Gastroesophageal sphincter (tissue), 4 donors: ENCODE results near the gene ATXN3. TPM values are rescaled to one million over a fixed set of nuclear protein-coding genes. Genes with fewer than 3 reads are reported as not detected.
A peak's percentile ranks its signal among the peaks of the same experiment; 100 is the strongest.

Experiments
- ATAC-seq: fragments of 150-250 bp; one replicate; pipeline ENCODE4 v1.9.1; 2016; ENCODE audit warnings: mild to moderate bottlenecking, moderate library complexity
- H3K27ac ChIP-seq, 4 donors: fragments of 200-600 bp; sonication (generic) in 3 of 4; 1 replicate in 3 of 4; 2 replicates in 1 of 4; pipeline ENCODE4 v1.5.1; 2016 to 2019
- H3K27me3 ChIP-seq: fragments of 200-600 bp; sonication (generic); one replicate; pipeline ENCODE4 v1.5.1; 2019
- H3K36me3 ChIP-seq, 2 donors: fragments of 200-600 bp; sonication (generic); one replicate each; pipeline ENCODE4 v1.5.1; 2019; ENCODE audit warnings: control low read depth in 1 of 2
- H3K4me1 ChIP-seq, 3 donors: fragments of 200-600 bp; sonication (generic); 1 replicate in 2 of 3; 2 replicates in 1 of 3; pipeline ENCODE4 v1.5.1; 2016 to 2019; ENCODE audit warnings: control low read depth in 2 of 3
- H3K4me3 ChIP-seq, 2 donors: fragments of 200-600 bp; sonication (generic); one replicate each; pipeline ENCODE4 v1.5.1; 2019; ENCODE audit warnings: mild to moderate bottlenecking in 1 of 2, moderate library complexity in 1 of 2
- H3K9me3 ChIP-seq, 3 donors: fragments of 200-600 bp; sonication (generic); one replicate each; pipeline ENCODE4 v1.5.1; 2017 to 2019; ENCODE audit warnings: control low read depth in 2 of 3
- CTCF ChIP-seq, 4 experiments: fragments of 200-600 bp in 2 of 4; fragments of 450-650 bp in 2 of 4; sonication (generic) in 1 of 4; IDR thresholded peaks; one replicate each; pipeline ENCODE4 v1.5.1; 2017 to 2019; ENCODE audit warnings: antibody characterized with exemption in 4 of 4, mild to moderate bottlenecking in 2 of 4, moderate library complexity in 2 of 4
- EP300 ChIP-seq: sonication (generic); formaldehyde crosslinking; IDR thresholded peaks from one replicate; pipeline ENCODE4 v1.6.1; 2017; ENCODE audit warnings: antibody characterized with exemption, mild to moderate bottlenecking
- POLR2A ChIP-seq, 2 donors: fragments of 450-650 bp; IDR thresholded peaks; one replicate each; pipeline ENCODE4 v1.6.1; 2017; ENCODE audit warnings: antibody characterized with exemption in 2 of 2, mild to moderate bottlenecking in 2 of 2, moderate library complexity in 1 of 2
- POLR2AphosphoS5 ChIP-seq: sonication (generic); formaldehyde crosslinking; IDR thresholded peaks from one replicate; pipeline ENCODE4 v1.6.1; 2017; ENCODE audit warnings: antibody characterized with exemption
- WGBS, 2 donors: methylation state at CpG; one replicate each; pipeline ENCODE4 v1.1.5; 2018; ENCODE audit warnings: low coverage in 1 of 2; 5-methylcytosine and 5-hydroxymethylcytosine counted together
- total RNA-seq, 4 donors: library from RNA; depleted of rRNA; stranded (reverse); fragments of >200 nt; gene quantifications; one replicate each; pipeline ENCODE4 v1.1.0, GENCODE V29; 2016

ATXN3 gene
- total RNA-seq, 4 donors from 2014 or later = 43.1 to 63.0 (median 54.1) TPM

DNA sequence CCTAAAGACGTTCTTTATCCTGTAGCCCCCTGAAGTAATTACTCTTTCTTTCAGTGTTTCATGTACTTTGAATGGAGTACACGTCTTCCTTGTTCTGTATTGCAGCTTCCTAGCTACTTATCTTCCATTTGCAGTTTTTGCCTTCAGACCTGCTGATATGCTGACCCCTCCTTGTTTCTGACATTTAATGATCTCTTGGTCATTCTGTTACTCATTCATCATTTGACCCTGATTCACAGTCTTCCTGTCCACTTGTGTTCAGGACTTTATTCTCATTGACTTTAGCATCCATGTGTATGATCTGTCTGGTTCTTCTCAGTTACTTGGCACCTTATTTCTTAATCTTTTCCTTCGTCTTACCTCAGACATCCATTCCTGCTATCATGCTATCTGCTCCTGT lies 37.6 kb upstream of the ATXN3 start:
- H3K4me3 ChIP-seq = no peak overlapping the region
- H3K27me3 ChIP-seq = no peaks in the 10 kb centered on the region
- no peaks in the 10 kb centered on the region for H3K4me1 ChIP-seq
- H3K9me3 ChIP-seq = no peaks in the 10 kb centered on the region
- peaks cover 12 to 100% of the 10 kb centered on the region in 2 donors for H3K36me3 ChIP-seq
- ATAC-seq = no peak
- TF ChIP-seq POLR2A (IDR thresholded peaks at IDR 0.05) (no peak), CTCF (IDR thresholded peaks at IDR 0.05) (no peak), EP300 (no peak), POLR2AphosphoS5 (no peak)
- H3K27ac ChIP-seq = no peak overlapping the region
- WGBS, 2 donors = 55 to 73% methylated on average over 2 to 3 of the region's 3 CpGs

DNA sequence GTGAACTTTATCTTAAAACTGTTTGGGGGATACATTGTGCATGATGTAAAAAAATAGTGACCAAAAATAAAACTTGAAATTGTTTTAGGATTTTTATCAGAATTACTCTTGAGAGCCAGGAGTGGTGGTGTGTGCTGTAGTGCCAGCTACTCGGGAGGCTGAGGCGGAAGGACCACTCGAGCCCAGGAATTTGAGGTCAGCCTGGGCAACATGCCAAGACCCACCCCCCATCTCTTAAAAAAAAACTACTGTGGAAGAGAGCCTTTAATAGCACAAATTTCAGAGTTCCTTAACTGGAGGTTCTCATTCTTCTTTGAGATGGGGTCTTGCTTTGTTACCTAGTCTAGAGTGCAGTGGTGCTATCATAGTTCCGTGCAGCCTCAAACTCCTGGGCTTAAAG lies 36.9 kb upstream of the ATXN3 start:
- H3K27me3 ChIP-seq = no peaks in the 10 kb centered on the region
- no peak overlapping the region for H3K4me3 ChIP-seq
- 59 to 65% methylated on average over 4 of the region's 4 CpGs for WGBS, 2 donors
- H3K9me3 ChIP-seq = no peaks in the 10 kb centered on the region
- no peak for ATAC-seq
- no peak overlapping the region for H3K27ac ChIP-seq
- TF ChIP-seq POLR2A (IDR thresholded peaks at IDR 0.05) (no peak), CTCF (IDR thresholded peaks at IDR 0.05) (no peak), EP300 (no peak), POLR2AphosphoS5 (no peak)
- peaks cover 12 to 100% of the 10 kb centered on the region in 2 donors for H3K36me3 ChIP-seq
- no peaks in the 10 kb centered on the region for H3K4me1 ChIP-seq

GRCh38 chr14:92135269-92135668 lies 28.9 kb upstream of the ATXN3 start:
- Histone ChIP-seq H3K36me3 (peaks cover 0 to 99% of the 10 kb centered on the region in 2 donors), H3K27me3 (no peaks in the 10 kb centered on the region), H3K27ac (no peak overlapping the region), H3K4me3 (no peak overlapping the region), H3K9me3 (no peaks in the 10 kb centered on the region), H3K4me1 (no peaks in the 10 kb centered on the region)
- WGBS, 2 donors = 20 to 58% methylated on average over 1 of the region's 1 CpG
- TF ChIP-seq POLR2A (IDR thresholded peaks at IDR 0.05) (no peak), CTCF (IDR thresholded peaks at IDR 0.05) (peak; percentile 7 to 38 (median 34))
- no peak for ATAC-seq

GRCh38 chr14:92134456-92134855 lies 28.1 kb upstream of the ATXN3 start:
- Histone ChIP-seq H3K36me3 (peaks cover 0 to 98% of the 10 kb centered on the region in 2 donors), H3K4me1 (no peaks in the 10 kb centered on the region), H3K4me3 (no peak overlapping the region), H3K27ac (no peak overlapping the region), H3K9me3 (no peaks in the 10 kb centered on the region), H3K27me3 (no peaks in the 10 kb centered on the region)
- 53 to 87% methylated on average over 1 of the region's 1 CpG for WGBS, 2 donors
- no peak for ATAC-seq
- TF ChIP-seq EP300 (no peak), CTCF (IDR thresholded peaks at IDR 0.05) (no peak), POLR2A (IDR thresholded peaks at IDR 0.05) (no peak), POLR2AphosphoS5 (no peak)

DNA sequence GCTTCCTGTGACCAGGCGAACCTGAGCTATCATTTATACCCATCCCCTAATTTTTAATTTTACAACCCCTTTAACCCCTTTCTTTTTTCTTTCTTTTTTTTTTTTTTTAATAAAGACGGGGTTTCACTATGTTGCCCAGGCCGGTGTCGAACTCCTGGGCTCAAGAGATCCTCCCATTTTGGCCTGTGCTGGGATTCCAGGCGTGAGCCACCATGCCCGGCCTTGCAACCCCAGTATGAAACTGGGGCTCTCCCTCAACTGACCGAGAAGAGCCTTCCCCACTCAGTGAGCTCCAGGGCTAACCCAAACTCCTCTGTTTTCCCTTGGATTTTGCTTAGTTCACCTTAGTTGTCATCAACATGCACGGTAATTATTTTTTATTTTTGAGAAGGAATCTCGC lies 16.4 kb upstream of the ATXN3 start:
- Histone ChIP-seq H3K4me3 (peak overlapping the region; percentile 81 to 84), H3K36me3 (peaks cover 0 to 27% of the 10 kb centered on the region in 2 donors), H3K4me1 (peaks cover 0 to 74% (median 11%) of the 10 kb centered on the region in 3 donors), H3K27me3 (no peaks in the 10 kb centered on the region), H3K27ac (peak overlapping the region; percentile 91 to 97 (median 94)), H3K9me3 (no peaks in the 10 kb centered on the region)
- TF ChIP-seq EP300 = no peak
- TF ChIP-seq POLR2AphosphoS5 = no peak
- TF ChIP-seq POLR2A (IDR thresholded peaks at IDR 0.05) = no peak
- TF ChIP-seq CTCF (IDR thresholded peaks at IDR 0.05) = no peak
- 31 to 46% methylated on average over 4 to 7 of the region's 9 CpGs for WGBS, 2 donors
- no peak for ATAC-seq
